Astrocyte of the cerebellum (primary cell): ENCODE measurements around the gene ANKLE1.
"Not testable (repeated sequence)": the region's sequence is repeated elsewhere in the genome, so short reads cannot be mapped to it uniquely, and the experiment has no call there.

ENCODE experiments used
- DNase-seq: peaks from one replicate; pipeline ENCODE4 v3.0.0-alpha.2; 2011; ENCODE audit warnings: low read depth
- H3K4me3 ChIP-seq: 2 replicates; pipeline ENCODE4 v1.5.1; 2011; ENCODE audit warnings: mild to moderate bottlenecking, low read depth, low read length, moderate library complexity
- in situ Hi-C: cut with HindIII; loops from 2 replicates; pipeline ENCODE4 v1.10.0; 2017; ENCODE audit warnings: low sequenced_read_pairs
- TF ChIP-seq, protein P1 (sequence below): IDR thresholded peaks from 2 replicates; pipeline ENCODE4 v1.5.1; 2012; ENCODE audit warnings: low read length, low read depth, moderate library complexity, mild to moderate bottlenecking; ENCODE audit errors: missing control alignments

The ANKLE1 gene

DNA sequence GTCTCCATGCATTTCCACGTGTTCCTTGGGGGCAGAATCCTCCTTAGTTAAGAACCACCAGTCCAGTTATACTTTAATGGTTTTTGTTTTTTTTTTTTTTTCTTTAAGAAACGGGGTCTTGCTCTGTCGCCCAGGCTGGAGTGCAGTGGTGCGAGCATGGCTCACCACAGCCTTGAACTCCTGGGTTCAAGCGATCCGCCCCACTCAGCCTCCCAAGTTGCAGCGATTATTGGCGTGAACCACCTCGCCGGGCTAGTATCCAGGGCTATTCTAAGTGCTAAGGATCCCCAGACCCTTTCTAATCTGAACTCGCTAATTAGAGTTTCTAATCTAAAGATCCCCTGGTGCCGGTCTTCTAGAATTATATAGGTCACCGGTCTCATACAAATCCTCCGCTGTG lies 11.9 kb downstream of the ANKLE1 start:
- TF ChIP-seq, protein P1, sequence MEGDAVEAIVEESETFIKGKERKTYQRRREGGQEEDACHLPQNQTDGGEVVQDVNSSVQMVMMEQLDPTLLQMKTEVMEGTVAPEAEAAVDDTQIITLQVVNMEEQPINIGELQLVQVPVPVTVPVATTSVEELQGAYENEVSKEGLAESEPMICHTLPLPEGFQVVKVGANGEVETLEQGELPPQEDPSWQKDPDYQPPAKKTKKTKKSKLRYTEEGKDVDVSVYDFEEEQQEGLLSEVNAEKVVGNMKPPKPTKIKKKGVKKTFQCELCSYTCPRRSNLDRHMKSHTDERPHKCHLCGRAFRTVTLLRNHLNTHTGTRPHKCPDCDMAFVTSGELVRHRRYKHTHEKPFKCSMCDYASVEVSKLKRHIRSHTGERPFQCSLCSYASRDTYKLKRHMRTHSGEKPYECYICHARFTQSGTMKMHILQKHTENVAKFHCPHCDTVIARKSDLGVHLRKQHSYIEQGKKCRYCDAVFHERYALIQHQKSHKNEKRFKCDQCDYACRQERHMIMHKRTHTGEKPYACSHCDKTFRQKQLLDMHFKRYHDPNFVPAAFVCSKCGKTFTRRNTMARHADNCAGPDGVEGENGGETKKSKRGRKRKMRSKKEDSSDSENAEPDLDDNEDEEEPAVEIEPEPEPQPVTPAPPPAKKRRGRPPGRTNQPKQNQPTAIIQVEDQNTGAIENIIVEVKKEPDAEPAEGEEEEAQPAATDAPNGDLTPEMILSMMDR = no peak
- no peak overlapping the region for H3K4me3 ChIP-seq
- DNase-seq = no peak
- in situ Hi-C loops = no loop called here

DNA sequence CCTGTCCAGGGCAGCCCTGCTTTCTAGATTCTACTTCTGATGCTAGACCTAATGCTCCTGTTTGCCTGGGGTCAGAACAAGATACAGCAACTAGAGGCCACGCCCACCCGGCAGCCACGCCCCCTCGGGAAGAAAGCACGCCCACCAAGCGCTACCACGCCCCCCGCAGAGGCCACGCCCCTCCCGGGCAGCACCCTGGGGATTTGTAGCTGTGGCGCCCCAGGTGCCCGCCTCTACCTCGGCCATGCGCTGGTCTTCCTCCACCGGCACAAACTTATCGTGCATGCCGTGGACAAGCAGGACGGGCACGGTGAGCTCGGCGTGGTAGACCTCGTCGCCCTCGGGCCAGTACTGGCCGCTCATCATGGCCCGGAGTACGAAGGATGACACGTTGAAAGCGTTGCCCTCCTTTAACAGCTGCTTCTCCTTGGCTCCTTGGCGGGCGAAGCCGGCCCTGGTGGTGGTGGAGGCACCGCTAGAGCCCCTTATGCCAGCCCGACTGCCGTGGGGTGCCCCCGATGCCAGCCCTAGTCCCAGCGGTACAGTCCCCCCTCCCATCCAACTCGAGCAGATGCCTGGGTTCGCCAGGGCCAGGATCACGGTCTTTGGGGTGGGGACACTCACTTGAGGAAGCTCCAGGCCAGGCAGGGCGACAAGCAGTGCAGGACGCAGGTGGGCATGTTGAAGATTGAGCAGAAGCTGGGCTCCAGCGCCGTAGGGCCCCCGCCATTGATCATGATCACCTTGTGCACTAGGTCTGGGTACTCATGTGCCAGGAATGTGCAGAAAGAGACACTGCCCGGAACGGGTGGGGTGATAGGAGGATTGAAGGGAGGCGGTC lies 12.6 kb downstream of the ANKLE1 start:
- H3K4me3 ChIP-seq = no peak overlapping the region
- in situ Hi-C loops = no loop called here
- DNase-seq = no peak
- TF ChIP-seq, protein P1 = no peak

DNA sequence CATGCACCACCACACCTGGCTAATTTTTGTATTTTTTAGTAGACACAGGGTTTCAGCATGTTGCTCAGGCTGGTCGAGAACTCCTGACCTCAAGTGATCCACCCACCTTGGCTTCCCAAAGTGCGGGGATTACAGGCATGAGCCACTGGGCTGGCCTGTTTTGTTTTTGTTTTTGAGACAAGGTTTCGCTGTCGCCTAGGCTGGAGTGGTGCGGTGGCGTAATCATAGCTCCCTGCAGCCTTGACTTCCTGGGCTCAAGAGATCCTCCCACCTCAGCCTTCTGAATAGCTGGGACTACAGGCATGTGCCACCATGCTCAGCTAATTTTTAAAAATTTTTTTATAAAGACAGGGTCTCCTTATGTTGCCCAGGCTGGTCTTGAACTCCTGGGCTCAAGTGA lies 13.8 kb downstream of the ANKLE1 start:
- in situ Hi-C loops, DNase-seq, H3K4me3 ChIP-seq: not testable (repeated sequence)

DNA sequence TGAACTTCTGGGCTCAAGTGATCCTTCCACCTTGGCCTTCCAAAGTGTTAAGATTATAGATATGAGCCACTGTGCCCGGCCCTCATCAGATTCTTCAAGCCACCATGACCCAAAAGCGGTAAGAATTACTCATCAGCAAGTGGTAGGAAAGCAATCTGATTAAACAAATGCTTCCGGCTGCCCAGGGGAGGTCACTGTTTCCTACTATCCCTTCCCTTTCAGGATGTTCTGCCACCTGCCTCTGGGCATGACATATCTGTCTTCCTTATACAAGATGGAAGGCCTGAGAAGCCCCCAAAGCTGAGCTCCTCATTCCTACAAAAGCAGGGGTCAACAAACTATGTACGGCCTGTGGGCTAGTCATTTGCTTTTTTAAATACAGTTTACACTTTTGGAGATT lies 14.6 kb downstream of the ANKLE1 start:
- H3K4me3 ChIP-seq = no peak overlapping the region
- in situ Hi-C loops = no loop called here
- DNase-seq = no peak
- TF ChIP-seq, protein P1 = no peak

DNA sequence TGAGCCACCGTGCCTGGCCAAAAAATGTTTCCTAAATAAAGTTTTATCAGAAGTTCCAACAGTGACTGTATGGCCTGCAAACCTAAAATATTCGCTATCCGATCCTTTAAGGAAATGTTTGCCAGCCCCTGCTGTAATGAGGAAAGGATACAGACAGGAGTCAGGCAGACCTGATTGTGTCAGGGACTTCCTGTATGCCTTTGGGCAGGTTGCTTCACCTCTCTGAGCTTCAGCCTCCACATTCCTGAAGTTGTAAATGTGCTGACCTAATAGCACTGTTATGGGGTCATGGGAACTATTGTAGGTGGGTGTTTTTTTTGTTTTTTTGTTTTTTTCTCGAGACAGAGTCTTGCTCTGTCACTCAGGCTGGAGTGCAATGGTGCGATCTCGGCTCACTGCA lies 15.3 kb downstream of the ANKLE1 start:
- no peak overlapping the region for H3K4me3 ChIP-seq
- in situ Hi-C loops = no loop called here
- DNase-seq = no peak
- TF ChIP-seq, protein P1 = no peak

DNA sequence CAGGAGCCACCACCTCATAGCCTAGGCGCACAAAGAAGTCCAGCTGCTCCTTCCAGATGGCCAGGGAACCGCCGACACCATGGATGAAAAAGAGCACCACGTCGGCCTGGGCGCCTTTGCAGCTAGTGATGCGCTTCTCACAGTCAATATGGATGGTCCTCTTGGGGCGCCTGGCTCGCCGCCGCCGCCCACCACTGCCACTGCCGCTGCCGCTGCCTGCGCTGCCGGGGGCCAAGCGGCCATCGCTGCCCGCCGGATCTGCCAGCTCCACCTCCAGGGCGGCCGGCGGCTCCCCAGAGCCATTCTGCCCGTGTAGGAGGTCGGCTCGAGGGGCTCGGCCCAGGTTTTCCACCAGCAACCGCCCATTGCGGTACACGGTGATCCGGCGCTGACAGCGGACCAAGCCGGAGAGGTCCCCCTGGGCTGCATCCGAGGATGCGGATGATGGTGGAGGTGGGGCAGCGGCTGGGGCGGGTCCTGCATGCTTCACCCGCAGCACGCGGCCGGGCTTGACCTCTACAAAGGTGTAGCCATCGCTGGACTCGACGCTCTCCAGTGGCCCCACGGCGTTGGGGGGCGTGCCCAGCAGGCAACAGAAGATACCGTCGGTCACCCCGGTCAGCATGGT lies 19.4 kb downstream of the ANKLE1 start:
- DNase-seq = no peak
- in situ Hi-C loops = loop anchor here (25.0 kb wide), 1 partner anchor 139 kb away; no protein-coding TSS in a partner anchor
- TF ChIP-seq, protein P1 = no peak

More for the DNA sequence above, 19.4 kb downstream of the ANKLE1 start:
- H3K4me3 ChIP-seq = no peak overlapping the region
